GM12891 (cell line): ENCODE measurements around the gene ATP23.
A peak's percentile ranks its signal among the peaks of the same experiment; 100 is the strongest.

ENCODE experiments used
- DNase-seq: peaks from one replicate; pipeline ENCODE4 v3.0.0; 2011; ENCODE audit warnings: low spot score; ENCODE audit not compliant: insufficient read length
- FAIRE-seq: peaks from 2 replicates; lab custom pipeline; 2011; peaks lifted over from hg19 to GRCh38; lab: Jason Lieb, UNC
- PAX5 ChIP-seq: IDR thresholded peaks from 2 replicates; pipeline ENCODE4 v1.6.1; 2011; ENCODE audit warnings: low read length, moderate library complexity, mild to moderate bottlenecking; ENCODE audit not compliant: insufficient read depth, severe bottlenecking
- POLR2A ChIP-seq: IDR thresholded peaks from 2 replicates; pipeline ENCODE4 v1.6.1; 2011; ENCODE audit warnings: low read depth, low read length, control low read depth
- POLR2AphosphoS5 ChIP-seq: IDR thresholded peaks from 2 replicates; pipeline ENCODE4 v1.6.1; 2011; ENCODE audit warnings: low read depth, low read length, control low read depth
- POU2F2 ChIP-seq: IDR thresholded peaks from 2 replicates; pipeline ENCODE4 v1.6.1; 2011; ENCODE audit warnings: low read depth, mild to moderate bottlenecking, control low read depth, low read length, moderate library complexity
- SPI1 ChIP-seq: IDR thresholded peaks from 2 replicates; pipeline ENCODE4 v1.6.1; 2011; ENCODE audit warnings: low read depth, low read length, control low read depth
- TAF1 ChIP-seq: IDR thresholded peaks from 2 replicates; pipeline ENCODE4 v1.6.1; 2011; ENCODE audit warnings: low read depth, low read length, control low read depth

ATP23 gene

GRCh38 chr12:57909056-57909455 is 32.3 kb upstream of the ATP23 start:
- no peak for DNase-seq
- FAIRE-seq = no peak
- TF ChIP-seq POU2F2 (no peak), PAX5 (no peak), SPI1 (no peak), POLR2A (no peak), TAF1 (no peak), POLR2AphosphoS5 (no peak)

- DNase-seq = no peak
- TF ChIP-seq POLR2AphosphoS5 (no peak), SPI1 (no peak), PAX5 (no peak), TAF1 (no peak), POU2F2 (no peak), POLR2A (no peak)
- FAIRE-seq = no peak
Measured at GRCh38 chr12:57909611-57910010, 31.8 kb upstream of the ATP23 start.

- FAIRE-seq (no peak), DNase-seq (no peak)
- TF ChIP-seq POLR2AphosphoS5 (no peak), POU2F2 (no peak), TAF1 (no peak), POLR2A (no peak), SPI1 (no peak), PAX5 (no peak)
Measured at GRCh38 chr12:57918147-57918546, 23.2 kb upstream of the ATP23 start.

- peak; percentile 41 for FAIRE-seq
- no peak for DNase-seq
- TF ChIP-seq POU2F2 = no peak
- no peak for TF ChIP-seq POLR2A
- TF ChIP-seq POLR2AphosphoS5 = no peak
- no peak for TF ChIP-seq PAX5
- no peak for TF ChIP-seq SPI1
Measured at GRCh38 chr12:57927086-57927485, 14.3 kb upstream of the ATP23 start.

- no peak for FAIRE-seq
Measured at GRCh38 chr12:57929092-57929830, 12.1 kb upstream of the ATP23 start.

GRCh38 chr12:57934819-57935218 is 6.5 kb upstream of the ATP23 start:
- no peak for DNase-seq
- FAIRE-seq = no peak
- TF ChIP-seq POLR2AphosphoS5 = no peak
- TF ChIP-seq SPI1 = no peak
- no peak for TF ChIP-seq PAX5
- TF ChIP-seq POU2F2 = no peak
- TF ChIP-seq TAF1 = no peak

More at GRCh38 chr12:57929092-57929830, 12.1 kb upstream of the ATP23 start:
- no peak for DNase-seq
- TF ChIP-seq PAX5 (no peak), TAF1 (no peak), POU2F2 (no peak)

GRCh38 chr12:57935331-57935730 is 6.0 kb upstream of the ATP23 start:
- DNase-seq = no peak
- TF ChIP-seq PAX5 (no peak), POLR2A (no peak), SPI1 (no peak), POLR2AphosphoS5 (no peak), TAF1 (no peak), POU2F2 (no peak)

GRCh38 chr12:57935839-57936512 is 5.4 kb upstream of the ATP23 start:
- peak; percentile 81; the same call in 1 of the 2 replicates for TF ChIP-seq TAF1
- TF ChIP-seq POLR2AphosphoS5 = peak; percentile 90
- peak; percentile 91 for TF ChIP-seq POLR2A
- TF ChIP-seq PAX5 = peak; percentile 51
- TF ChIP-seq SPI1 = peak; percentile 40; the same call in 1 of the 2 replicates
- TF ChIP-seq POU2F2 = peak; percentile 82
- FAIRE-seq = peak; percentile 99

More at GRCh38 chr12:57935331-57935730, 6.0 kb upstream of the ATP23 start:
- FAIRE-seq = no peak

GRCh38 chr12:57936513-57936883 is 4.9 kb upstream of the ATP23 start:
- TF ChIP-seq TAF1 (no peak), POLR2AphosphoS5 (no peak)
- DNase-seq (no peak), FAIRE-seq (no peak)

More at GRCh38 chr12:57935839-57936512, 5.4 kb upstream of the ATP23 start:
- peak; percentile 62 for DNase-seq

GRCh38 chr12:57939291-57939690 is 2.1 kb upstream of the ATP23 start:
- DNase-seq (no peak), FAIRE-seq (no peak)
- no peak for TF ChIP-seq SPI1
- no peak for TF ChIP-seq POLR2A
- no peak for TF ChIP-seq POU2F2
- no peak for TF ChIP-seq POLR2AphosphoS5
- TF ChIP-seq PAX5 = no peak
- no peak for TF ChIP-seq TAF1
